ENCODE results near the gene RASSF4.

DNA sequence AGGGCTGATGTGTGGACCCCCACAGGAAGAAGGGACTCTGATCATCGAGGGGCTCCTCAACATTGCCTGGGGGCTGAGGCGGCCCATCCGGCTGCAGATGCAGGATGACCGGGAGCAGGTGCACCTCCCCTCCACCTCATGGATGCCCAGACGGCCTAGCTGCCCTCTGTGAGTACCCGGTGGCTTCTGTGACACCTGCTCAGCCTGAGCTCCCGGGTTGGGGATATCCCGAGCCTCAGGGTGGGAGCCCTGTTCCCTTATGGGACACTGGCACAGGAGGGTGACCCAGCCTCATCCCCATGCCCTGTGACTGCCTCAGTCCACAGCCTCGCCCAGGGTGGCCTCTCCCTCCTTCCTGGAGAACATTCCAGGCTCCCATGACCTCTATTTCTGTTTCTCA, 22.9 kb downstream of the RASSF4 start:
- TF ChIP-seq POLR2AphosphoS5 (IDR thresholded peaks at IDR 0.05) (no peak), POLR2A (IDR thresholded peaks at IDR 0.05; ENCODE audit: low read depth) (no peak)
- TF ChIP-seq, protein P1, sequence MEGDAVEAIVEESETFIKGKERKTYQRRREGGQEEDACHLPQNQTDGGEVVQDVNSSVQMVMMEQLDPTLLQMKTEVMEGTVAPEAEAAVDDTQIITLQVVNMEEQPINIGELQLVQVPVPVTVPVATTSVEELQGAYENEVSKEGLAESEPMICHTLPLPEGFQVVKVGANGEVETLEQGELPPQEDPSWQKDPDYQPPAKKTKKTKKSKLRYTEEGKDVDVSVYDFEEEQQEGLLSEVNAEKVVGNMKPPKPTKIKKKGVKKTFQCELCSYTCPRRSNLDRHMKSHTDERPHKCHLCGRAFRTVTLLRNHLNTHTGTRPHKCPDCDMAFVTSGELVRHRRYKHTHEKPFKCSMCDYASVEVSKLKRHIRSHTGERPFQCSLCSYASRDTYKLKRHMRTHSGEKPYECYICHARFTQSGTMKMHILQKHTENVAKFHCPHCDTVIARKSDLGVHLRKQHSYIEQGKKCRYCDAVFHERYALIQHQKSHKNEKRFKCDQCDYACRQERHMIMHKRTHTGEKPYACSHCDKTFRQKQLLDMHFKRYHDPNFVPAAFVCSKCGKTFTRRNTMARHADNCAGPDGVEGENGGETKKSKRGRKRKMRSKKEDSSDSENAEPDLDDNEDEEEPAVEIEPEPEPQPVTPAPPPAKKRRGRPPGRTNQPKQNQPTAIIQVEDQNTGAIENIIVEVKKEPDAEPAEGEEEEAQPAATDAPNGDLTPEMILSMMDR (IDR thresholded peaks at IDR 0.05) = no peak
